Measurements from ENCODE around the gene IQCC.
A peak's percentile ranks its signal among the peaks of the same experiment; 100 is the strongest.

Gene IQCC

DNA sequence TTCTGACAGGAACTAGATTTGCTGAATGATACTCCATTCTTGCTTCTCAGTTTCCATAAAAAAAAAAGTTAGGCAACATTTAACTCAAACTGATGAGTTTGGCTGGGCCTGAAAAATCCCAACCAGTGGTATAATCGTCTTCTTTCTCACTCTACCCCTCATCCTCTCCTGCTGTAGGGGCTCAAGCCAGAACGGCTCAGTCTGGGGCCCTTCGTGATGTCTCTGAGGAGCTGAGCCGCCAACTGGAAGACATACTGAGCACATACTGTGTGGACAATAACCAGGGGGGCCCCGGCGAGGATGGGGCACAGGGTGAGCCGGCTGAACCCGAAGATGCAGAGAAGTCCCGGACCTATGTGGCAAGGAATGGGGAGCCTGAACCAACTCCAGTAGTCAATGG lies 24.4 kb upstream of the IQCC start:
- WGBS = 96% methylated on average over 9 of the region's 9 CpGs
- no peaks in the 10 kb centered on the region for H3K27me3 ChIP-seq (ENCODE audit: insufficient read depth, low read length)
- peak overlapping the region; percentile 85 for H3K4me3 ChIP-seq (ENCODE audit: low read length)
- H3K4me1 ChIP-seq (ENCODE audit: insufficient read depth, low read length) = peaks cover 25% of the 10 kb centered on the region
- H3K9ac ChIP-seq (ENCODE audit: low read depth, low read length) = 0 out of 2 replicates have a peak overlapping the region, but pooled peaks have one; percentile 90
- H3K36me3 ChIP-seq (ENCODE audit: insufficient read depth, low read length) = peaks cover 49% of the 10 kb centered on the region
- H3K27ac ChIP-seq (ENCODE audit: low read depth, low read length) = no peak overlapping the region
- no peaks in the 10 kb centered on the region for H3K9me3 ChIP-seq (ENCODE audit: insufficient read depth, low read depth, low read length)

DNA sequence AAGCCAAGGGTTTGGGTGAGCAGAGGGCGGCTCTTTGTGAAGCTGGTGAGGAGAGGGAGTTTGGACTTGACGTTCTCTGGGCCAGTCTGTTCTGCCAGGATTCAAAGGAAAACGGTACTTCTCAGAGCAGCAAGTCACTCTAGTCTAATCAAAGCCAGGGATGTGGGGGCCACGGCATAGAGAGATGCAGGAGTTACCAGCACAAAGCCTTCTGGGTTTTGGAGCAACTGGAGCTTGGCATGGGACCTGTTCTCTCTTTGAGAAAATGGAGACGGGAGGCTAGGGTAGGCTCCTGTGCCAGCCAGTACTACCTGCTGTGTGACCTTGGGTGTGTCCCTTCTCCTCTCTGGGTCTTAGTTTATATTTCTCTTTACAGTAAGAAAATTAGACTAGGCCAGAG lies 23.9 kb upstream of the IQCC start:
- 98% methylated on average over 5 of the region's 5 CpGs for WGBS
- Histone ChIP-seq H3K27me3 (ENCODE audit: insufficient read depth, low read length) (no peaks in the 10 kb centered on the region), H3K4me3 (ENCODE audit: low read length) (peak overlapping the region; percentile 85; the same call in 1 of the 2 replicates), H3K9ac (ENCODE audit: low read depth, low read length) (no peak overlapping the region), H3K27ac (ENCODE audit: low read depth, low read length) (no peak overlapping the region; the same call in 1 of the 2 replicates), H3K36me3 (ENCODE audit: insufficient read depth, low read length) (peaks cover 52% of the 10 kb centered on the region), H3K4me1 (ENCODE audit: insufficient read depth, low read length) (peaks cover 25% of the 10 kb centered on the region), H3K9me3 (ENCODE audit: insufficient read depth, low read depth, low read length) (no peaks in the 10 kb centered on the region)

DNA sequence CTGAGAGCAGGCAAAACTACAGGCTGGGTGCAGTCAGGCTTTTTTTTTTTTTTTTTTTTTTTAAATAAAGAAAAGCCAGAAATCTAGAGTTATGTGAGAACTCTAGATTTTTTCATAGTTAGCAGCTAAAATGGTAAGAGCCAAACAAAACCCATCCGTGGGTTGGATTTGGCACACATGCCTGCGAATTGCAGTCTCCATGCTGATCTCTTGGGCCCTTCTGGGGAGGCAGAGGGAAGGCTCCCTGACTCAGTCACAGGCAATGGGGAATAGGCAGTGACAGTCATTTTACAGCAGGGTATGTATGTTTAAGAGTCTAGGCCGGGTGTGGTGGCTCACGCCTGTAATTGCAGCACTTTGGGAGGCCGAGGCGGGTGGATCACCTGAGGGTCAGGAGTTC lies 23.4 kb upstream of the IQCC start:
- H3K9me3 ChIP-seq (ENCODE audit: insufficient read depth, low read depth, low read length) = no peaks in the 10 kb centered on the region
- 96% methylated on average over 6 of the region's 6 CpGs for WGBS
- peaks cover 55% of the 10 kb centered on the region for H3K36me3 ChIP-seq (ENCODE audit: insufficient read depth, low read length)
- no peak overlapping the region for H3K4me3 ChIP-seq (ENCODE audit: low read length)
- no peak overlapping the region for H3K9ac ChIP-seq (ENCODE audit: low read depth, low read length)
- H3K27me3 ChIP-seq (ENCODE audit: insufficient read depth, low read length) = no peaks in the 10 kb centered on the region
- H3K4me1 ChIP-seq (ENCODE audit: insufficient read depth, low read length) = peaks cover 25% of the 10 kb centered on the region
- no peak overlapping the region for H3K27ac ChIP-seq (ENCODE audit: low read depth, low read length)

DNA sequence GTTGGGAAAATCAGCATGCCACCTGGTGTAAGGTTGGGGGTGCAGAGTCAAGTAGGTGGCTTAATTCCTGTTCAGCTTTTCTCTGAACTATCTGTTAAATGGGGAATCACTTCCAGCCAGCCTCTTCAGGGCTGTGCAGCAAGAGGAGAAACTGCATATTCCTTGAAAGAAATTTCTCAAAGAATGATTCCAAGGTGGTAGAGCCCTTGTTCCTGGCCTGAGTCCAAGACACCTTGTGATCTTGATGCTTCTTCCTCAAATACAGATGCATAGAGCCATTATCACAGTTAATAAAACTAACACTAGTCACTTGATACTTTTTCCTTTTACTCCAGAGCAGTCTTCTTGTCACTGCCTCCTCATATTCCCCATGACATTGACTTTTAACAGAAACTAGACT lies 20.8 kb upstream of the IQCC start:
- H3K36me3 ChIP-seq (ENCODE audit: insufficient read depth, low read length) = peaks cover 81% of the 10 kb centered on the region
- H3K4me1 ChIP-seq (ENCODE audit: insufficient read depth, low read length) = peaks cover 8% of the 10 kb centered on the region
- H3K27ac ChIP-seq (ENCODE audit: low read depth, low read length) = no peak overlapping the region

DNA sequence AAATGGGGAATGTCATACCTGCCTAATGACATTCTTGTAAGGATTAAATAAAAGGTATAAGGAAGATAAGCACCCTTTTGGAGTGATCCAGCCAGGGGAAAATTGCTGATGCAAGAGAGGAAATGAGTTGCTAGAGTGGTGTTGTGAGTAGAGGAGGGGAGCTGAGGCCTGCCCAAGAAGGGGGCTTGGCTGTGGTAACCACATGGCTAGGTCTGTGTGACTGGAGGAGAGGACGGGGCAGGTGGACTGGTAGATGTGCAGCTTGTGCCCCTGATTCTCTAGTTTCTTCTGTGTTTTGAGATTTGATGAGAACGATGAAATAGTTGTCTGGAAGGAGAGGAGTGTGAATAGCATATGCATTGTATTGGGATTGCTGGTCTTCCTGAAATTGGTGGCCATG lies 19.4 kb upstream of the IQCC start:
- Histone ChIP-seq H3K27me3 (ENCODE audit: insufficient read depth, low read length) (no peaks in the 10 kb centered on the region), H3K9ac (ENCODE audit: low read depth, low read length) (no peak overlapping the region), H3K36me3 (ENCODE audit: insufficient read depth, low read length) (peaks cover 90% of the 10 kb centered on the region), H3K4me1 (ENCODE audit: insufficient read depth, low read length) (peaks cover 2% of the 10 kb centered on the region; the same call in 1 of the 2 replicates), H3K9me3 (ENCODE audit: insufficient read depth, low read depth, low read length) (no peaks in the 10 kb centered on the region), H3K27ac (ENCODE audit: low read depth, low read length) (0 out of 2 replicates have a peak overlapping the region, but pooled peaks have one; percentile 7), H3K4me3 (ENCODE audit: low read length) (no peak overlapping the region)
- 91% methylated on average over 2 of the region's 2 CpGs for WGBS

More for the DNA sequence above, 20.8 kb upstream of the IQCC start:
- Histone ChIP-seq H3K9ac (ENCODE audit: low read depth, low read length) (no peak overlapping the region), H3K4me3 (ENCODE audit: low read length) (no peak overlapping the region), H3K27me3 (ENCODE audit: insufficient read depth, low read length) (no peaks in the 10 kb centered on the region), H3K9me3 (ENCODE audit: insufficient read depth, low read depth, low read length) (no peaks in the 10 kb centered on the region)

DNA sequence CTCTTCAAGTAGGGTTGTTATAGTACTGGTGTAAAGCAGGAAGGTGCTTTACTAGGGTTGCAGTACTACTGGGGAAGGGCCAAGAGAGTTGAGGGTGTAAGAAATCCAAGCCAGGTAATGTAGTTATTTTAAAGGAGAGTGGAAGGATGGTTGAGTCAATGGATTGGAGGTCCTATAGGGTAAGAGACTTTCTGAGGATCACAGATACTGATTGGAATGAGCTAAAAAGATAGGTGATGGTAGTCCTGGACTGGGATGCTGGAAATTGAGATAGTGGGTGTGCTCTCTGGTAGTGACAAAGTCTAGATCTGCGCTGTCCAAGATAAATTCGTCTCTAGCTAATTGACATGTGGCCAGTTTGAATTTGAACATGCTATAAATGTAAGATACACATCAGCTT lies 19.0 kb upstream of the IQCC start:
- Histone ChIP-seq H3K27ac (ENCODE audit: low read depth, low read length) (0 out of 2 replicates have a peak overlapping the region, but pooled peaks have one; percentile 7), H3K4me1 (ENCODE audit: insufficient read depth, low read length) (no peaks in the 10 kb centered on the region), H3K4me3 (ENCODE audit: low read length) (no peak overlapping the region), H3K27me3 (ENCODE audit: insufficient read depth, low read length) (no peaks in the 10 kb centered on the region), H3K9ac (ENCODE audit: low read depth, low read length) (no peak overlapping the region), H3K9me3 (ENCODE audit: insufficient read depth, low read depth, low read length) (no peaks in the 10 kb centered on the region), H3K36me3 (ENCODE audit: insufficient read depth, low read length) (peaks cover 90% of the 10 kb centered on the region)
- 92% methylated on average over 2 of the region's 2 CpGs for WGBS

DNA sequence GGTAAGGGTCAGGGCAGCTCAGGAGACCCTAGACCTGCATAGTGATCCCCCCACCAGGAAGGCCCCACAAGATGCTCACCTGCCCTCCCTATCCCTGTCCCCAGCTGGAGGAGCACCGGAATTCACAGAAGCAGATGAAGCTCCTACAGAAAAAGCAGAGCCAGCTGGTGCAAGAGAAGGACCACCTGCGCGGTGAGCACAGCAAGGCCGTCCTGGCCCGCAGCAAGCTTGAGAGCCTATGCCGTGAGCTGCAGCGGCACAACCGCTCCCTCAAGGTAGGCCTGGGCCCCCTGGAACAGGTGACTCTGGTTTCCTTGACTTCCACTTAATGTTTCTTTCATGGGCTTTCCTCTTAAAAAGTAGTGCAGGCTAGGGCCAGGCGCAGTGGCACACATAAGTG lies 17.6 kb upstream of the IQCC start:
- H3K4me1 ChIP-seq (ENCODE audit: insufficient read depth, low read length) = no peaks in the 10 kb centered on the region
- H3K9ac ChIP-seq (ENCODE audit: low read depth, low read length) = no peak overlapping the region
- no peak overlapping the region for H3K4me3 ChIP-seq (ENCODE audit: low read length)
- no peak overlapping the region for H3K27ac ChIP-seq (ENCODE audit: low read depth, low read length)
- WGBS = 96% methylated on average over 9 of the region's 9 CpGs
- H3K9me3 ChIP-seq (ENCODE audit: insufficient read depth, low read depth, low read length) = no peaks in the 10 kb centered on the region
- H3K36me3 ChIP-seq (ENCODE audit: insufficient read depth, low read length) = peaks cover 90% of the 10 kb centered on the region
- no peaks in the 10 kb centered on the region for H3K27me3 ChIP-seq (ENCODE audit: insufficient read depth, low read length)

DNA sequence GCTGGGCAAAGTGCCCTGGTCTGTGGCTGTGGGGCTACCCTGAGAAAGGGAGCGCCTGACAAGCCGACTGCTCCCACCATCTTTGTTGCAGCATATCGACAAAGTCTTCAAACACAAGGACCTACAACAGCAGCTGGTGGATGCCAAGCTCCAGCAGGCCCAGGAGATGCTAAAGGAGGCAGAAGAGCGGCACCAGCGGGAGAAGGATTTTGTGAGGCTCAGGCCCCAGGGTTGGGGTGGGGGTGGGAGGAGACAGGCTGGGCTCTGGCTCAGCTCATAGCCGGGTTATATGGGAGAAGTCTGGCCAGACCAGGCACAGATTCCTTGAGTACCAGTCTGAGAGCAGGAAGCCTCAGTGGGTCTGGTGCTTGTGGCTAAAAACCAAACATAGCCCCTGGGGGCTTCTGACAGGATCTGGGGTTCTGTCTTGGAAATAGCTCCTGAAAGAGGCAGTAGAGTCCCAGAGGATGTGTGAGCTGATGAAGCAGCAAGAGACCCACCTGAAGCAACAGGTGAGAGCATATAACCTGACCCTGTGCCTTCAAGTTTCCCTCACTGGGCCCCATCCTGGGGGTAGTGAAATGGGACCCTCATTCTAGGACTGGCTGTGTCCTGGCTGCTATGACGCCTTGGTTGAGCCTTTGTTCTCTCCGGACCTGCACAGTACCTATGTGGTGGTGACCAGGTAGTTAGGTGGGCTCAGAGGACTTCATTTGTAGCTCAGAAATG lies 13.1 kb upstream of the IQCC start:
- peaks cover 100% of the 10 kb centered on the region for H3K36me3 ChIP-seq (ENCODE audit: insufficient read depth, low read length)
- H3K4me1 ChIP-seq (ENCODE audit: insufficient read depth, low read length) = no peaks in the 10 kb centered on the region
- no peak overlapping the region for H3K27ac ChIP-seq (ENCODE audit: low read depth, low read length)
- no peaks in the 10 kb centered on the region for H3K9me3 ChIP-seq (ENCODE audit: insufficient read depth, low read depth, low read length)
- WGBS = 95% methylated on average over 8 of the region's 8 CpGs
- H3K27me3 ChIP-seq (ENCODE audit: insufficient read depth, low read length) = no peaks in the 10 kb centered on the region
- no peak overlapping the region for H3K4me3 ChIP-seq (ENCODE audit: low read length)
- no peak overlapping the region for H3K9ac ChIP-seq (ENCODE audit: low read depth, low read length)

DNA sequence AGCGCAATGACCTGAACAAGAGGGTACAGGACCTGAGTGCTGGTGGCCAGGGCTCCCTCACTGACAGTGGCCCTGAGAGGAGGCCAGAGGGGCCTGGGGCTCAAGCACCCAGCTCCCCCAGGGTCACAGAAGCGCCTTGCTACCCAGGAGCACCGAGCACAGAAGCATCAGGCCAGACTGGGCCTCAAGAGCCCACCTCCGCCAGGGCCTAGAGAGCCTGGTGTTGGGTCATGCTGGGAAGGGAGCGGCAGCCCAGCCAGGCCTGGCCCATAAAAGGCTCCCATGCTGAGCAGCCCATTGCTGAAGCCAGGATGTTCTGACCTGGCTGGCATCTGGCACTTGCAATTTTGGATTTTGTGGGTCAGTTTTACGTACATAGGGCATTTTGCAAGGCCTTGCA lies 10.5 kb upstream of the IQCC start:
- Histone ChIP-seq H3K4me1 (ENCODE audit: insufficient read depth, low read length) (peaks cover 17% of the 10 kb centered on the region), H3K27ac (ENCODE audit: low read depth, low read length) (no peak overlapping the region), H3K27me3 (ENCODE audit: insufficient read depth, low read length) (no peaks in the 10 kb centered on the region), H3K9ac (ENCODE audit: low read depth, low read length) (no peak overlapping the region), H3K9me3 (ENCODE audit: insufficient read depth, low read depth, low read length) (no peaks in the 10 kb centered on the region), H3K36me3 (ENCODE audit: insufficient read depth, low read length) (peaks cover 86% of the 10 kb centered on the region), H3K4me3 (ENCODE audit: low read length) (no peak overlapping the region)
- WGBS = 92% methylated on average over 6 of the region's 6 CpGs

DNA sequence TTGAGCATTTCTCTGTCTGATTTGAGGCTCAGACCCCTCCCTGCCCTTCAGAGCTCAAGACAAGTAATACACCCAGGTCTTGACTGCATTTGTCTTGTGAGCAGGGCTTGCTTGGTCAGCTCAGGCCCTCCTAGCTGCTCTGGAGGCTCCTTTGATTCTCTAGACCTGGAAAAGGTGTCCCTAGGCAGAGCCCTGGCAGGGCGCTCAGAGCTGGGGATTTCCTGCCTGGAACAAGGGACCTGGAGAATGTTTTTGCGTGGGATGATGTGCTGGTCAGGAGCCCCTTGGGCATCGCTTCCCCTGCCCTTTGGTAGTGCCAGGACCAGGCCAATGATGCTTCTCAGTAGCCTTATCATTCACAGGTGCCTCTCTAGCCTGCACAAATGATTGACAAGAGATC lies 9.9 kb upstream of the IQCC start:
- no peaks in the 10 kb centered on the region for H3K9me3 ChIP-seq (ENCODE audit: insufficient read depth, low read depth, low read length)
- H3K4me1 ChIP-seq (ENCODE audit: insufficient read depth, low read length) = peaks cover 18% of the 10 kb centered on the region
- H3K36me3 ChIP-seq (ENCODE audit: insufficient read depth, low read length) = peaks cover 81% of the 10 kb centered on the region
- H3K4me3 ChIP-seq (ENCODE audit: low read length) = no peak overlapping the region
- H3K27me3 ChIP-seq (ENCODE audit: insufficient read depth, low read length) = no peaks in the 10 kb centered on the region
- no peak overlapping the region for H3K9ac ChIP-seq (ENCODE audit: low read depth, low read length)
- H3K27ac ChIP-seq (ENCODE audit: low read depth, low read length) = no peak overlapping the region
- 96% methylated on average over 3 of the region's 3 CpGs for WGBS

DNA sequence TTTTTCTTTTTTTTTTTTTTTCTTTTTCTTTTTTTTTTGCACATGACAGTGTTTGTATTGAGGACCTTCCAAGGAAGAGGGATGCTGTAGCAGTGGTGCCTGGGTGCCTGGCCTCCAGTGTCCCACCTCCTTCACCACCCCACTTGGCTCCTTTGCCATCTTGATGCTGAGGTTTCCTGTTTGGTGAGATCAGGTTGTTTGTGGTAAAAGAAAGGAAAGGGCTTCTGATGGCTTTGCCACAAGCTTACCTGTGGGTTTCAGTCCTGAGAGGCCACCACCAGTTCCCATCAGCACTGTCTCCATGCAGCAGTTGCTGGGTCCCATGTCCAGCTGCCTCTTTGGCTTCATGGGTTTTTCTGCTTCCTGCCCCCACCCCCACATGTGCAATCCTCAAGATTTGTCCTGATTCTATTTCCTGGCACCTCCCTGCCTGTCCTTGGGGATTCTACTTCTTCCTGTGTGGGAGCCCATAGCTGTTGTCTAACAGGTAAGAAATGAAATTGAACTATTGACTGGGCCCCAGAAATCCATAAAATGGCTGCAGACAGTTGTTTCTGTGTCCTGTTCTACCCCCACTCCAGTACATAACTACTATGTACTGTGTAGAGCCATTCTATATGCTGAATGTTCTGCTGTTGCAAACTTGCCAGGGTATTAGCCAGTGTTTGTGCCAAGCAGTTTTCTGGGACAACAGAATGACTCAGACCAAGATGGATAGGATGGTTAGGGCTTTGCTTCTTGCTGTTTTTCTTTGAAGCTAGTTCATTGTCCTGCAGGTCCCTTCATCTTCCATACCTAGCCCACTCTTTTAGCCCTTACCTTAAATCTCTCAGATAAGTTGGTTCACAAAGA lies 9.3 kb upstream of the IQCC start:
- H3K9me3 ChIP-seq (ENCODE audit: insufficient read depth, low read depth, low read length) = no peaks in the 10 kb centered on the region
- no peak overlapping the region for H3K9ac ChIP-seq (ENCODE audit: low read depth, low read length)
- H3K4me1 ChIP-seq (ENCODE audit: insufficient read depth, low read length) = peaks cover 18% of the 10 kb centered on the region
- H3K27me3 ChIP-seq (ENCODE audit: insufficient read depth, low read length) = no peaks in the 10 kb centered on the region
- H3K27ac ChIP-seq (ENCODE audit: low read depth, low read length) = no peak overlapping the region
- no peak overlapping the region for H3K4me3 ChIP-seq (ENCODE audit: low read length)
- peaks cover 74% of the 10 kb centered on the region for H3K36me3 ChIP-seq (ENCODE audit: insufficient read depth, low read length)

Measured in HUES64 (cell line).